ENCODE results near the gene CYP4F8.
"Not testable (repeated sequence)": the region's sequence is repeated elsewhere in the genome, so short reads cannot be mapped to it uniquely, and the experiment has no call there.

The CYP4F8 gene

DNA sequence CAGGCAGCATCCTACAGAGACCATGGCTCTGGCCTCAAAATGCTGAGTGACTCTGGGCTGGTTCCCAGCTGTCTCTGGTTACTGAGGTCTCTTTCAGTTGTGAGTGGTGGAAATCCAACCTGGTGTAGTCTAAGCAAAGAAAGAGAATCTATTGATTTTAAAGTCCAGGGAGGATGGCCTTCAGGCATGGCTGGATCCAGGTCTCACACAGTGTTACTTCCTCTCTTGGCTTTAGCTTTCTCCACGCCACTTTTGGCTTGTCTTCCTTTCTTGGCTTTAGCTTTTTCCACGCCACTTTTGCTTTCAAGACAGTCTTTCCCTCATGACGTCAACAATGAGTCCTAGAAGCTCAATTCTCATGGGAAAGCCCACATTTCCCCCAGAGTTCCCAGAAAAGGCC lies 29.8 kb downstream of the CYP4F8 start:
- no peak overlapping the region for H3K14ac ChIP-seq (ENCODE audit: low read length)
- no peak overlapping the region for H4K12ac ChIP-seq (ENCODE audit: low read depth, low read length)
- H3K36me3 ChIP-seq (ENCODE audit: control insufficient read depth in 1 of 2, insufficient read depth in 2 of 2, low read length in 2 of 2), result no peaks in the 10 kb centered on the region
- no peak overlapping the region for H3K4me2 ChIP-seq (ENCODE audit: low read length)
- no peak overlapping the region for H2AK5ac ChIP-seq (ENCODE audit: low read length)
- H3K4ac ChIP-seq (ENCODE audit: low read depth, low read length), result no peak overlapping the region
- no peak overlapping the region for H2BK120ac ChIP-seq (ENCODE audit: insufficient read depth, low read length, poor library complexity)
- no peak overlapping the region for H4K8ac ChIP-seq (ENCODE audit: low read depth, low read length)
- no peaks in the 10 kb centered on the region for H3K27me3 ChIP-seq (ENCODE audit: insufficient read depth, low read length)
- DNase-seq, result no peak
- WGBS (ENCODE audit: extremely low coverage, insufficient coverage, insufficient read length), result no CpG with 5 or more reads among the region's 3 CpGs
- no peak overlapping the region for H3K4me3 ChIP-seq (ENCODE audit: low read depth, low read length)
- no peaks in the 10 kb centered on the region for H3K79me2 ChIP-seq (ENCODE audit: control insufficient read depth, insufficient read depth, low read length, poor library complexity)
- H3K79me1 ChIP-seq (ENCODE audit: low read length), result no peaks in the 10 kb centered on the region
- H2BK12ac ChIP-seq (ENCODE audit: low read length), result no peak overlapping the region
- H3K23ac ChIP-seq (ENCODE audit: low read length), result no peak overlapping the region
- H4K91ac ChIP-seq (ENCODE audit: low read depth, low read length), result no peak overlapping the region
- H3K27ac ChIP-seq (ENCODE audit: low read depth, low read length), result no peak overlapping the region
- H3K4me1 ChIP-seq (ENCODE audit: control insufficient read depth in 1 of 2, insufficient read depth in 2 of 2, low read length in 2 of 2), result no peaks in the 10 kb centered on the region
- no peak overlapping the region for H3K9ac ChIP-seq (ENCODE audit: low read length)
- no peak overlapping the region for H2BK5ac ChIP-seq (ENCODE audit: low read depth, low read length, poor library complexity)
- no peak overlapping the region for H3K18ac ChIP-seq (ENCODE audit: low read length)
- no peak overlapping the region for H2AFZ ChIP-seq (ENCODE audit: insufficient read depth, low read length, poor library complexity)
- peaks cover 67% of the 10 kb centered on the region for H3K9me3 ChIP-seq (ENCODE audit: insufficient read depth, low read depth, low read length)

DNA sequence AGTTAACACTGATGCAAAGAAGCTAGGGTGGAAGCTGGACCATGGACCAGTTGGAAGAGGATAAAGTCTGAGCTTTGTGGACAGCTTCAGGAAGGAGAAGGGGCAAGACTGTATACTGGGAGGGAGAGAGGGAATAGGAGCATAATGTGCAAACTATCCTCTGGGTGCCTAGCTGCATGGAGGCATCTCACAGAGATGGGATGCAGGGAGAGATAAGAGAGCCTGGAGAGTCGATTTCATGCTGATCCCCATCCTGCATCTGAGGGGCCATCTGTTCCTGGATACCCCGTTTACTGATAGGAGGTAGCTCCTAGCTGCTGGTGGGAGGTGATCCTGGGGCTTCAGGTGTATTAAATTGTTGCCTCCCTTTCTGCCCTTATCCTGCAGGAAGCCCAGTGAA lies 34.5 kb downstream of the CYP4F8 start:
- Histone ChIP-seq H3K9ac (ENCODE audit: low read length) (no peak overlapping the region), H2BK12ac (ENCODE audit: low read length) (no peak overlapping the region), H3K27me3 (ENCODE audit: insufficient read depth, low read length) (no peaks in the 10 kb centered on the region), H4K8ac (ENCODE audit: low read depth, low read length) (no peak overlapping the region), H3K14ac (ENCODE audit: low read length) (no peak overlapping the region), H3K79me2 (ENCODE audit: control insufficient read depth, insufficient read depth, low read length, poor library complexity) (no peaks in the 10 kb centered on the region), H3K23ac (ENCODE audit: low read length) (no peak overlapping the region), H3K9me3 (ENCODE audit: insufficient read depth, low read depth, low read length) (peaks cover 47% of the 10 kb centered on the region), H3K36me3 (ENCODE audit: control insufficient read depth in 1 of 2, insufficient read depth in 2 of 2, low read length in 2 of 2) (no peaks in the 10 kb centered on the region), H2BK5ac (ENCODE audit: low read depth, low read length, poor library complexity) (no peak overlapping the region), H4K91ac (ENCODE audit: low read depth, low read length) (no peak overlapping the region), H2AFZ (ENCODE audit: insufficient read depth, low read length, poor library complexity) (no peak overlapping the region), H3K4me2 (ENCODE audit: low read length) (no peak overlapping the region), H4K12ac (ENCODE audit: low read depth, low read length) (no peak overlapping the region), H3K18ac (ENCODE audit: low read length) (no peak overlapping the region), H3K4ac (ENCODE audit: low read depth, low read length) (no peak overlapping the region), H2BK120ac (ENCODE audit: insufficient read depth, low read length, poor library complexity) (no peak overlapping the region), H3K79me1 (ENCODE audit: low read length) (no peaks in the 10 kb centered on the region), H3K4me1 (ENCODE audit: control insufficient read depth in 1 of 2, insufficient read depth in 2 of 2, low read length in 2 of 2) (no peaks in the 10 kb centered on the region), H2AK5ac (ENCODE audit: low read length) (no peak overlapping the region), H3K4me3 (ENCODE audit: low read depth, low read length) (no peak overlapping the region), H3K27ac (ENCODE audit: low read depth, low read length) (no peak overlapping the region)
- WGBS (ENCODE audit: extremely low coverage, insufficient coverage, insufficient read length), result no CpG with 5 or more reads among the region's 2 CpGs
- no peak for DNase-seq

DNA sequence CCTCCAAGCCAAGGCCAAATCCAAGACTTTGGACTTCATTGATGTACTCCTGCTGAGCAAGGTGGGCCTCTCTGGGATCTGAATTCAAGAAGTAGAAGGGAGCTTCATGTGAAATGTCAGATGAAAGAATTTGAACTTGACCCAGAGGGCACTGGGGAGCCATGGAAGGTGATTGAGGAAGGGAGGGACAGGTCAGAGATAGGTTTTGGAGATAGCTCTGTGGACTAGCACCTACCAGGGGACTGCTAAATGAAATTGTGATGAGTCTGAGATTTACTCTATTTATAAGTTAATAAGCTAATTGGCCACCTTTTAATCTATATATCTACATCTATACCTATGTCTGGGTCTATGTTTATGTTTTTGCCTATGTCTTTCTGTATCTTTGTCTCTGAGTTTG lies 35.1 kb downstream of the CYP4F8 start:
- H3K9ac ChIP-seq (ENCODE audit: low read length); DNase-seq; H2BK120ac ChIP-seq (ENCODE audit: insufficient read depth, low read length, poor library complexity); H3K27ac ChIP-seq (ENCODE audit: low read depth, low read length); H2AFZ ChIP-seq (ENCODE audit: insufficient read depth, low read length, poor library complexity); H3K79me2 ChIP-seq (ENCODE audit: control insufficient read depth, insufficient read depth, low read length, poor library complexity); H3K79me1 ChIP-seq (ENCODE audit: low read length); H2BK12ac ChIP-seq (ENCODE audit: low read length); H3K23ac ChIP-seq (ENCODE audit: low read length); H3K18ac ChIP-seq (ENCODE audit: low read length); H2BK5ac ChIP-seq (ENCODE audit: low read depth, low read length, poor library complexity); H3K4me2 ChIP-seq (ENCODE audit: low read length); H3K14ac ChIP-seq (ENCODE audit: low read length); H2AK5ac ChIP-seq (ENCODE audit: low read length); H4K91ac ChIP-seq (ENCODE audit: low read depth, low read length); H3K27me3 ChIP-seq (ENCODE audit: insufficient read depth, low read length); H4K12ac ChIP-seq (ENCODE audit: low read depth, low read length); H4K8ac ChIP-seq (ENCODE audit: low read depth, low read length); H3K4me3 ChIP-seq (ENCODE audit: low read depth, low read length); H3K4me1 ChIP-seq (ENCODE audit: control insufficient read depth in 1 of 2, insufficient read depth in 2 of 2, low read length in 2 of 2); H3K36me3 ChIP-seq (ENCODE audit: control insufficient read depth in 1 of 2, insufficient read depth in 2 of 2, low read length in 2 of 2); H3K4ac ChIP-seq (ENCODE audit: low read depth, low read length): not testable (repeated sequence)
- peaks cover 45% of the 10 kb centered on the region for H3K9me3 ChIP-seq (ENCODE audit: insufficient read depth, low read depth, low read length)

DNA sequence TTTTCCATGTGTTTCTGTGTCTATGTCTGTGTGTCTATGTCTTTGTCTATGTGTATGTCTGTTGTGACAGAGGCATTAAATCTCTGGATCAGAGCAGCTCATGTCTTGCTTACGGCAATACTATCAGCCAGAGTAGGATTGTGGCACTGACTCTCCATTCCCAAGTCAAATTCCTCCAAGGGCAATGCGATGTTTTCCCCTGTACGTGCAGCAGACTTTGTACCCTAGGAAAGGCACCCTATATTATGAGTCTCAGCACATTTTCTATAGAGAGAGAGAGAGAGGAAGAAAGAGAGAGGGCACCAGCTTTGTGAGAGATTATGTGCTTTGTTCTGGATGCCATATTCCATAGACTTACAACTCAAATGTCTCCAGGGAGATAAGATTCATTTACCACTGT lies 36.8 kb downstream of the CYP4F8 start:
- Histone ChIP-seq H3K4ac (ENCODE audit: low read depth, low read length) (no peak overlapping the region), H3K18ac (ENCODE audit: low read length) (no peak overlapping the region), H3K9me3 (ENCODE audit: insufficient read depth, low read depth, low read length) (peaks cover 32% of the 10 kb centered on the region), H2BK120ac (ENCODE audit: insufficient read depth, low read length, poor library complexity) (no peak overlapping the region), H4K8ac (ENCODE audit: low read depth, low read length) (no peak overlapping the region), H2BK12ac (ENCODE audit: low read length) (no peak overlapping the region), H3K23ac (ENCODE audit: low read length) (no peak overlapping the region), H3K27ac (ENCODE audit: low read depth, low read length) (no peak overlapping the region), H3K4me3 (ENCODE audit: low read depth, low read length) (no peak overlapping the region), H4K12ac (ENCODE audit: low read depth, low read length) (no peak overlapping the region), H3K4me2 (ENCODE audit: low read length) (no peak overlapping the region), H3K79me1 (ENCODE audit: low read length) (no peaks in the 10 kb centered on the region), H3K79me2 (ENCODE audit: control insufficient read depth, insufficient read depth, low read length, poor library complexity) (no peaks in the 10 kb centered on the region), H2BK5ac (ENCODE audit: low read depth, low read length, poor library complexity) (no peak overlapping the region), H2AFZ (ENCODE audit: insufficient read depth, low read length, poor library complexity) (no peak overlapping the region), H3K9ac (ENCODE audit: low read length) (no peak overlapping the region), H4K91ac (ENCODE audit: low read depth, low read length) (no peak overlapping the region), H3K14ac (ENCODE audit: low read length) (no peak overlapping the region), H3K4me1 (ENCODE audit: control insufficient read depth in 1 of 2, insufficient read depth in 2 of 2, low read length in 2 of 2) (no peaks in the 10 kb centered on the region), H2AK5ac (ENCODE audit: low read length) (no peak overlapping the region), H3K36me3 (ENCODE audit: control insufficient read depth in 1 of 2, insufficient read depth in 2 of 2, low read length in 2 of 2) (no peaks in the 10 kb centered on the region), H3K27me3 (ENCODE audit: insufficient read depth, low read length) (no peaks in the 10 kb centered on the region)
- DNase-seq, result no peak
- no CpG with 5 or more reads among the region's 3 CpGs for WGBS (ENCODE audit: extremely low coverage, insufficient coverage, insufficient read length)
